Panc1 (cell line): Measurements from ENCODE around the gene KCNN3. TPM values are rescaled to one million over a fixed set of nuclear protein-coding genes. Genes with fewer than 3 reads are reported as not detected.

ENCODE experiments used
- ATAC-seq: fragments of 200-7000 bp; cut with Tn5 transposase; 2 replicates; pipeline ENCODE4 v1.9.1; 2020; ENCODE audit warnings: mild to moderate bottlenecking, moderate library complexity
- BruUV-seq: library from RNA; stranded (reverse); fragments of 400-500 nt; replicated peaks from 2 replicates; lab custom pipeline; 2021; lab: Mats Ljungman, UMichigan
- CTCF ChIA-PET: fragments of 300-600 bp; sonication (Branson Sonifier 250); formaldehyde crosslinking; loops from one replicate; lab custom pipeline; 2022; ENCODE audit warnings: antibody characterized with exemption; lab: Charles Lee
- POLR2A ChIA-PET: fragments of 300-600 bp; sonication (Branson Sonifier 250); formaldehyde crosslinking; loops from one replicate; lab custom pipeline; 2022; ENCODE audit warnings: antibody characterized with exemption; lab: Charles Lee
- DNase-seq: peaks from one replicate; pipeline ENCODE4 v3.0.0-alpha.2; 2010; ENCODE audit warnings: low read depth, low spot score
- H3K27ac ChIP-seq: 2 replicates; pipeline ENCODE4 v1.5.1; 2011; ENCODE audit warnings: mild to moderate bottlenecking, low read length, inconsistent platforms
- H3K27me3 ChIP-seq: fragments of 200-500 bp; sonication (Bioruptor generic); 2 replicates; pipeline ENCODE4 v1.6.0; 2014; ENCODE audit warnings: low read length, inconsistent platforms; ENCODE audit not compliant: control insufficient read depth, insufficient read depth
- H3K36me3 ChIP-seq: fragments of 200-500 bp; sonication (Bioruptor generic); 2 replicates; pipeline ENCODE4 v1.5.1; 2014; ENCODE audit warnings: inconsistent platforms, mild to moderate bottlenecking, low read length, moderate library complexity; ENCODE audit not compliant: control insufficient read depth, insufficient read depth
- H3K4me1 ChIP-seq: 2 replicates; pipeline ENCODE4 v1.5.1; 2011; ENCODE audit warnings: inconsistent platforms, mild to moderate bottlenecking, low read length, moderate library complexity; ENCODE audit not compliant: control insufficient read depth, insufficient read depth
- H3K4me3 ChIP-seq, 2 experiments: 2 replicates each; pipeline ENCODE4 v1.5.1; 2011 to 2012; ENCODE audit warnings: low read depth in 2 of 2, low read length in 2 of 2, mild to moderate bottlenecking in 2 of 2, inconsistent platforms in 1 of 2, moderate library complexity in 1 of 2
- H3K9me3 ChIP-seq: fragments of 200-500 bp; sonication (Bioruptor generic); 2 replicates; pipeline ENCODE4 v1.5.1; 2014; ENCODE audit warnings: low read depth, mild to moderate bottlenecking, inconsistent platforms, low read length, moderate library complexity; ENCODE audit not compliant: control insufficient read depth, insufficient read depth
- POLR2AphosphoS5 ChIP-seq: IDR thresholded peaks from 2 replicates; pipeline ENCODE4 v1.6.1; 2012; ENCODE audit warnings: mild to moderate bottlenecking, low read depth, low read length, moderate library complexity
- SIN3A ChIP-seq: IDR thresholded peaks from 2 replicates; pipeline ENCODE4 v1.6.1; 2012; ENCODE audit warnings: low read depth, mild to moderate bottlenecking, low read length, moderate library complexity, borderline replicate concordance; ENCODE audit not compliant: insufficient read depth
- TCF7L2 ChIP-seq: IDR thresholded peaks from 2 replicates; pipeline ENCODE4 v1.6.1; 2011; ENCODE audit warnings: mild to moderate bottlenecking, low read depth, low read length, inconsistent platforms
- in situ Hi-C: cut with HindIII; loops from 2 replicates; pipeline ENCODE4 v1.10.0; 2016; ENCODE audit warnings: low sequenced_read_pairs, low pct_unique_long_range_greater_than_20kb
- intact Hi-C: fragments of 100-400 bp; cut with micrococcal nuclease; formaldehyde crosslinking; loops from one replicate; pipeline ENCODE4 v1.10.0; 2022; ENCODE audit not compliant: unreplicated experiment
- total RNA-seq: library from RNA; stranded (reverse); gene quantifications from one replicate; pipeline ENCODE4 v1.2.1, GENCODE V29; 2021; ENCODE audit not compliant: unreplicated experiment
- TF ChIP-seq, protein P1 (sequence below), 2 experiments: IDR thresholded peaks; 2 replicates each; pipeline ENCODE4 v1.6.1; 2011 to 2012; ENCODE audit warnings: low read depth in 2 of 2, control low read depth in 1 of 2, low read length in 1 of 2, mild to moderate bottlenecking in 1 of 2, moderate library complexity in 1 of 2; ENCODE audit not compliant: insufficient read depth in 1 of 2
- TF ChIP-seq, protein P2 (sequence below): fragments of 450-650 bp; IDR thresholded peaks from 2 replicates; pipeline ENCODE4 v1.5.1; 2017; ENCODE audit warnings: mild to moderate bottlenecking

KCNN3 gene
- total RNA-seq, 1 experiment from 2014 or later, result 0.05 TPM

DNA sequence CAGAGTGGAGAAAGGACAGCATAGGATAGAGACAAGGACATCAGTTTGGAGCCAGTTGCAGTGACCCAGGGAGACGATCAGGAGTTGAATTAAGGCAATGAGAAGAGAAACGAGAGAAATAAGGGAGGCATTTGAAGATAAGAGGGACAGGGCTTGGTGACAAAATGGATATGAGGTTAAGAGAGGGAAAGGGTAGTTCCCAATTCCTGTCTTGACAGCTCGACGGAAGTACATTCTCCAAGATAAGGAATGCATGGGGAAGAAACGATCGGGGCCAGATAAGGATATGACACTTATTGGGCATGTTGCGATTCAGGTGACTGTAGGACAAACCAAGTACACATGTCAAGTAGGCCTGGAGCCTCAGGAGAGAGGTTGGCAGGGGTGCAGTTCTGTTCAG is 18.7 kb upstream of the KCNN3 start:
- no peak for ATAC-seq
- in situ Hi-C loops, result no loop called here
- BruUV-seq, result no TSS peak

DNA sequence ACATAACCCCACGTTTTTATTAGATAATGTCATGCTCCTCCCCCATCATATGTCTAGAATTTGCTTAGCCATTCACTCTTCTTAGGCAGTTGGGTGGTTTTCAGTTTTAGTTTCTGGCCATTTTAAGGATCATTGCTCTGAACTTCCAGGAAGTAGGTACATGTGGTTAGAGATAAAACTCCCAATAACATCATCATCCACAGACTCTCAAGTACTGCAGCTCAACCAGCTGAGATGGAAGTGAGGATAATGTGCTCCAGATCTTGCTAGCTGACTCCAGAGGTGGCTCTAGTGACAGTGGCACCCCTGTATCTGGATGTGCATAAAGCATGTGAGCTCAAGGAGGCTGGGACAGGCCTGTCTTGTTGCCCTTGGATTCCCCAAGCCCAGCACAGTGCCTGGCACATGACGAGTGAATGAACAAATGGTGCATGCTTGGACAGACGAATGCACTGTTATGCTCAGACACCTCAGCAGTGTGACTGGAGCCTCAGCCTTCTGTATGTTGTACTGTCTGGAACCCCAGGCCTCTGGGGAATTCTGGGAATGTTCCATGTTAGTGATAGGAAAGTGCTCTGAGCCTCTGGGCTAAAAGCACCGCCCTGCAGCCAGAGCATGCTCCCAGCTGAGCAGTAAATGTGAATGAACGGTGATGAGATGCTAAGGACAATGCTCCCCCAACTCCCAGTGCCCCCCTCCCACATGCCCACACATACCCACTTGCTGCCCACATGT is 16.4 kb upstream of the KCNN3 start:
- Histone ChIP-seq H3K9me3 (no peaks in the 10 kb centered on the region), H3K4me1 (no peaks in the 10 kb centered on the region), H3K36me3 (no peaks in the 10 kb centered on the region), H3K4me3 (no peak overlapping the region), H3K27ac (no peak overlapping the region), H3K27me3 (peaks cover 4% of the 10 kb centered on the region; the same call in 1 of the 2 replicates)
- TF ChIP-seq, protein P1, sequence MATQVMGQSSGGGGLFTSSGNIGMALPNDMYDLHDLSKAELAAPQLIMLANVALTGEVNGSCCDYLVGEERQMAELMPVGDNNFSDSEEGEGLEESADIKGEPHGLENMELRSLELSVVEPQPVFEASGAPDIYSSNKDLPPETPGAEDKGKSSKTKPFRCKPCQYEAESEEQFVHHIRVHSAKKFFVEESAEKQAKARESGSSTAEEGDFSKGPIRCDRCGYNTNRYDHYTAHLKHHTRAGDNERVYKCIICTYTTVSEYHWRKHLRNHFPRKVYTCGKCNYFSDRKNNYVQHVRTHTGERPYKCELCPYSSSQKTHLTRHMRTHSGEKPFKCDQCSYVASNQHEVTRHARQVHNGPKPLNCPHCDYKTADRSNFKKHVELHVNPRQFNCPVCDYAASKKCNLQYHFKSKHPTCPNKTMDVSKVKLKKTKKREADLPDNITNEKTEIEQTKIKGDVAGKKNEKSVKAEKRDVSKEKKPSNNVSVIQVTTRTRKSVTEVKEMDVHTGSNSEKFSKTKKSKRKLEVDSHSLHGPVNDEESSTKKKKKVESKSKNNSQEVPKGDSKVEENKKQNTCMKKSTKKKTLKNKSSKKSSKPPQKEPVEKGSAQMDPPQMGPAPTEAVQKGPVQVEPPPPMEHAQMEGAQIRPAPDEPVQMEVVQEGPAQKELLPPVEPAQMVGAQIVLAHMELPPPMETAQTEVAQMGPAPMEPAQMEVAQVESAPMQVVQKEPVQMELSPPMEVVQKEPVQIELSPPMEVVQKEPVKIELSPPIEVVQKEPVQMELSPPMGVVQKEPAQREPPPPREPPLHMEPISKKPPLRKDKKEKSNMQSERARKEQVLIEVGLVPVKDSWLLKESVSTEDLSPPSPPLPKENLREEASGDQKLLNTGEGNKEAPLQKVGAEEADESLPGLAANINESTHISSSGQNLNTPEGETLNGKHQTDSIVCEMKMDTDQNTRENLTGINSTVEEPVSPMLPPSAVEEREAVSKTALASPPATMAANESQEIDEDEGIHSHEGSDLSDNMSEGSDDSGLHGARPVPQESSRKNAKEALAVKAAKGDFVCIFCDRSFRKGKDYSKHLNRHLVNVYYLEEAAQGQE (IDR thresholded peaks at IDR 0.05; ENCODE audit: insufficient read depth in 1 of 2, low read depth in 2 of 2, low read length in 1 of 2), result no peak
- TF ChIP-seq, protein P2, sequence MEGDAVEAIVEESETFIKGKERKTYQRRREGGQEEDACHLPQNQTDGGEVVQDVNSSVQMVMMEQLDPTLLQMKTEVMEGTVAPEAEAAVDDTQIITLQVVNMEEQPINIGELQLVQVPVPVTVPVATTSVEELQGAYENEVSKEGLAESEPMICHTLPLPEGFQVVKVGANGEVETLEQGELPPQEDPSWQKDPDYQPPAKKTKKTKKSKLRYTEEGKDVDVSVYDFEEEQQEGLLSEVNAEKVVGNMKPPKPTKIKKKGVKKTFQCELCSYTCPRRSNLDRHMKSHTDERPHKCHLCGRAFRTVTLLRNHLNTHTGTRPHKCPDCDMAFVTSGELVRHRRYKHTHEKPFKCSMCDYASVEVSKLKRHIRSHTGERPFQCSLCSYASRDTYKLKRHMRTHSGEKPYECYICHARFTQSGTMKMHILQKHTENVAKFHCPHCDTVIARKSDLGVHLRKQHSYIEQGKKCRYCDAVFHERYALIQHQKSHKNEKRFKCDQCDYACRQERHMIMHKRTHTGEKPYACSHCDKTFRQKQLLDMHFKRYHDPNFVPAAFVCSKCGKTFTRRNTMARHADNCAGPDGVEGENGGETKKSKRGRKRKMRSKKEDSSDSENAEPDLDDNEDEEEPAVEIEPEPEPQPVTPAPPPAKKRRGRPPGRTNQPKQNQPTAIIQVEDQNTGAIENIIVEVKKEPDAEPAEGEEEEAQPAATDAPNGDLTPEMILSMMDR, result no peak
- TF ChIP-seq SIN3A (no peak), TCF7L2 (no peak), POLR2AphosphoS5 (no peak)
- CTCF ChIA-PET, result no interaction called here
- POLR2A ChIA-PET, result no interaction called here
- no TSS peak for BruUV-seq
- in situ Hi-C loops (no loop called here), intact Hi-C loops (no loop called here)
- DNase-seq, result no peak
- ATAC-seq, result no peak

More for the DNA sequence above, 18.7 kb upstream of the KCNN3 start:
- H3K4me1 ChIP-seq, result no peaks in the 10 kb centered on the region
- intact Hi-C loops, result no loop called here
- no peaks in the 10 kb centered on the region for H3K9me3 ChIP-seq
- H3K27me3 ChIP-seq, result peaks cover 9% of the 10 kb centered on the region; the same call in 1 of the 2 replicates
- CTCF ChIA-PET, result no interaction called here
- no peak for DNase-seq
- POLR2A ChIA-PET, result interaction anchor here (0.6 kb wide), 1 partner anchor 113 kb away, joined by 3 read pairs; no protein-coding TSS in a partner anchor
- H3K27ac ChIP-seq, result no peak overlapping the region
- H3K4me3 ChIP-seq, result no peak overlapping the region
- no peaks in the 10 kb centered on the region for H3K36me3 ChIP-seq
- TF ChIP-seq, protein P2, result no peak
